PFSK-1 (cell line): ENCODE data around the gene ABCF3.

ENCODE experiments used
- FOXP2 ChIP-seq: optimal IDR thresholded peaks from 2 replicates; pipeline ENCODE3; 2011; ENCODE audit warnings: borderline replicate concordance, control low read depth, inconsistent platforms; ENCODE audit not compliant: insufficient read depth; ENCODE audit errors: extremely low read length, extremely low read depth
- POLR2AphosphoS5 ChIP-seq: IDR thresholded peaks from 2 replicates; pipeline ENCODE4 v1.6.1; 2012; ENCODE audit warnings: low read depth, mild to moderate bottlenecking, control low read depth, low read length, moderate library complexity
- SIN3A ChIP-seq: IDR thresholded peaks from 2 replicates; pipeline ENCODE4 v1.6.1; 2012; ENCODE audit warnings: mild to moderate bottlenecking, low read length, moderate library complexity, borderline replicate concordance; ENCODE audit not compliant: insufficient read depth
- TAF1 ChIP-seq: IDR thresholded peaks from 2 replicates; pipeline ENCODE4 v1.6.1; 2012; ENCODE audit warnings: low read length, control low read depth, borderline replicate concordance; ENCODE audit not compliant: insufficient read depth
- TF ChIP-seq, protein P1 (sequence below), 2 experiments: IDR thresholded peaks; 2 replicates each; pipeline versions ENCODE4 v1.6.1 to v1.8.0; 2011 to 2012; ENCODE audit warnings: low read depth in 2 of 2, low read length in 2 of 2, control low read depth in 1 of 2, inconsistent platforms in 1 of 2, mild to moderate bottlenecking in 1 of 2, moderate library complexity in 1 of 2; ENCODE audit not compliant: insufficient read depth in 1 of 2

DNA sequence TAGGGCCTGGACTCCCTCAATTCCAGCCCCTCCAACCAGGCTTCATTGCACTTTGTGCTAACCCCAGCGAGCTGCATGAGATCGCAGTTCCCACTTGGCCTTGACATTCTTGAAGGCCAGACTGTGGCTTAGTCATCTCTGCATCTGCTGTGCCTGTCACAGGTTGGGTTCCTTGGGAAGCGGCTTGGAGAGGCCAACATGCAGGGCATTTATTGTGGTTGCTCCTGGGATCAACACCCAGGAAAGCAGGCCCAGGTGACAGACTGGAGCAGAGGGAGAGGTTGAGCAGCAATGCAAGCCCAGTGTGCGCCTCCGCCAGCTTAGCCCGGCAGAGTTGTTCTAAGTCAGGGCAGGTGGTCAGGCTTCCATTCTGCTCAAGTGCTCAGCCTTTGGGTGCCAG, 10.5 kb downstream of the ABCF3 start:
- TF ChIP-seq SIN3A (no peak), POLR2AphosphoS5 (no peak), TAF1 (no peak), FOXP2 (no peak)
- TF ChIP-seq, protein P1, sequence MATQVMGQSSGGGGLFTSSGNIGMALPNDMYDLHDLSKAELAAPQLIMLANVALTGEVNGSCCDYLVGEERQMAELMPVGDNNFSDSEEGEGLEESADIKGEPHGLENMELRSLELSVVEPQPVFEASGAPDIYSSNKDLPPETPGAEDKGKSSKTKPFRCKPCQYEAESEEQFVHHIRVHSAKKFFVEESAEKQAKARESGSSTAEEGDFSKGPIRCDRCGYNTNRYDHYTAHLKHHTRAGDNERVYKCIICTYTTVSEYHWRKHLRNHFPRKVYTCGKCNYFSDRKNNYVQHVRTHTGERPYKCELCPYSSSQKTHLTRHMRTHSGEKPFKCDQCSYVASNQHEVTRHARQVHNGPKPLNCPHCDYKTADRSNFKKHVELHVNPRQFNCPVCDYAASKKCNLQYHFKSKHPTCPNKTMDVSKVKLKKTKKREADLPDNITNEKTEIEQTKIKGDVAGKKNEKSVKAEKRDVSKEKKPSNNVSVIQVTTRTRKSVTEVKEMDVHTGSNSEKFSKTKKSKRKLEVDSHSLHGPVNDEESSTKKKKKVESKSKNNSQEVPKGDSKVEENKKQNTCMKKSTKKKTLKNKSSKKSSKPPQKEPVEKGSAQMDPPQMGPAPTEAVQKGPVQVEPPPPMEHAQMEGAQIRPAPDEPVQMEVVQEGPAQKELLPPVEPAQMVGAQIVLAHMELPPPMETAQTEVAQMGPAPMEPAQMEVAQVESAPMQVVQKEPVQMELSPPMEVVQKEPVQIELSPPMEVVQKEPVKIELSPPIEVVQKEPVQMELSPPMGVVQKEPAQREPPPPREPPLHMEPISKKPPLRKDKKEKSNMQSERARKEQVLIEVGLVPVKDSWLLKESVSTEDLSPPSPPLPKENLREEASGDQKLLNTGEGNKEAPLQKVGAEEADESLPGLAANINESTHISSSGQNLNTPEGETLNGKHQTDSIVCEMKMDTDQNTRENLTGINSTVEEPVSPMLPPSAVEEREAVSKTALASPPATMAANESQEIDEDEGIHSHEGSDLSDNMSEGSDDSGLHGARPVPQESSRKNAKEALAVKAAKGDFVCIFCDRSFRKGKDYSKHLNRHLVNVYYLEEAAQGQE (IDR thresholded peaks at IDR 0.05; ENCODE audit: insufficient read depth in 1 of 2, low read depth in 2 of 2, low read length in 2 of 2) = no peak
